ENCODE measurements around the gene SMAD6.

DNA sequence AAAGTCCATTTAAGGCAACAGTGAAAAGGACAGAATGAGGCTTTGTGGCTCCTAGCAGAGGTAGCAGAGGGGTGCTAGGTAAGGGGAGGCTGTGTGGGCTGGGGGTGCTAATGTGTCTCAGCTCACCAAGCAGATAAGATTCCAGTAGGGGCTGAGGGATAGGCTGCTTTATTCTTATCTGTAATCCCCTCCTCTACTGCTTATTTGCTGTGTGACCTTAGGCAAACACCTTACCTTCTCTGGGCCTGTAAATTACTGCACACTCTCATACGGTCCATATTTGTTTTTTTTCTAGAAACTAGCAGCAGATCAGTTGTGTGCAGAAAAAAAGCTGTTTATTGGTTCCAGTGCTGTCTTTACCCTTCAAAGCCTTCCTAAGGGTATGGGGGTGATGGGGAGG lies 52.8 kb downstream of the SMAD6 start:
- TF ChIP-seq POLR2A (IDR thresholded peaks at IDR 0.05): no peak
- TF ChIP-seq, protein P1, sequence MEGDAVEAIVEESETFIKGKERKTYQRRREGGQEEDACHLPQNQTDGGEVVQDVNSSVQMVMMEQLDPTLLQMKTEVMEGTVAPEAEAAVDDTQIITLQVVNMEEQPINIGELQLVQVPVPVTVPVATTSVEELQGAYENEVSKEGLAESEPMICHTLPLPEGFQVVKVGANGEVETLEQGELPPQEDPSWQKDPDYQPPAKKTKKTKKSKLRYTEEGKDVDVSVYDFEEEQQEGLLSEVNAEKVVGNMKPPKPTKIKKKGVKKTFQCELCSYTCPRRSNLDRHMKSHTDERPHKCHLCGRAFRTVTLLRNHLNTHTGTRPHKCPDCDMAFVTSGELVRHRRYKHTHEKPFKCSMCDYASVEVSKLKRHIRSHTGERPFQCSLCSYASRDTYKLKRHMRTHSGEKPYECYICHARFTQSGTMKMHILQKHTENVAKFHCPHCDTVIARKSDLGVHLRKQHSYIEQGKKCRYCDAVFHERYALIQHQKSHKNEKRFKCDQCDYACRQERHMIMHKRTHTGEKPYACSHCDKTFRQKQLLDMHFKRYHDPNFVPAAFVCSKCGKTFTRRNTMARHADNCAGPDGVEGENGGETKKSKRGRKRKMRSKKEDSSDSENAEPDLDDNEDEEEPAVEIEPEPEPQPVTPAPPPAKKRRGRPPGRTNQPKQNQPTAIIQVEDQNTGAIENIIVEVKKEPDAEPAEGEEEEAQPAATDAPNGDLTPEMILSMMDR (IDR thresholded peaks at IDR 0.05): no peak
- TF ChIP-seq POLR2AphosphoS5 (IDR thresholded peaks at IDR 0.05): no peak

All from prostate gland (tissue), 2 donors.